K562 (cell line): ENCODE results near the gene PGF. TPM values are rescaled to one million over a fixed set of nuclear protein-coding genes. Genes with fewer than 3 reads are reported as not detected.

ENCODE experiments used
- ATAC-seq: fragments of 200-7000 bp; cut with Tn5 transposase; 3 replicates; pipeline ENCODE4 v1.9.1; 2020; ENCODE audit warnings: moderate library complexity
- BruUV-seq: library from RNA; stranded (reverse); fragments of 400-500 nt; replicated peaks from 2 replicates; lab custom pipeline; 2021; lab: Mats Ljungman, UMichigan
- CTCF ChIA-PET: fragments of 300-600 bp; formaldehyde crosslinking; extraction: SDS; loops from one replicate; lab custom pipeline; 2021; ENCODE audit warnings: low intra/inter-chr PET ratio; lab: Yijun Ruan, JAX
- POLR2A ChIA-PET: fragments of 300-600, 350-650 bp; sonication (Branson Sonifier 250); formaldehyde crosslinking; extraction: SDS; loops from one replicate; lab custom pipeline; 2021; ENCODE audit warnings: antibody characterized with exemption, inconsistent platforms; lab: Yijun Ruan, JAX
- DNase-seq, 4 experiments: peaks; one replicate each; pipeline versions ENCODE4 v3.0.0 to v3.0.0-alpha.2; 2011 to 2018; ENCODE audit warnings: low spot score in 3 of 4, mixed read lengths in 3 of 4; ENCODE audit errors: extremely low read depth in 1 of 4
- FAIRE-seq: peaks from 2 replicates; lab custom pipeline; 2011; peaks lifted over from hg19 to GRCh38; lab: Jason Lieb, UNC
- H2AFZ ChIP-seq: 2 replicates; pipeline ENCODE4 v1.6.0; 2011; ENCODE audit warnings: low read depth, low read length, control low read depth, inconsistent platforms
- H3K27ac ChIP-seq: fragments of 200-600 bp; 3 replicates; pipeline ENCODE4 v1.8.0; 2011; ENCODE audit warnings: low read depth, mild to moderate bottlenecking, control low read depth, inconsistent platforms, low read length, moderate library complexity, mixed read lengths; ENCODE audit errors: extremely low read depth
- H3K27me3 ChIP-seq, 2 experiments: fragments of 300-600 bp in 1 of 2; 2 replicates in 1 of 2; 3 replicates in 1 of 2; pipeline versions ENCODE4 v1.6.0 to v1.8.0; 2011; ENCODE audit warnings: inconsistent platforms in 2 of 2, low read length in 2 of 2, mild to moderate bottlenecking in 1 of 2, mixed read lengths in 1 of 2, moderate library complexity in 1 of 2; ENCODE audit not compliant: control insufficient read depth in 2 of 2, insufficient read depth in 2 of 2
- H3K36me3 ChIP-seq: fragments of 300-600 bp; 3 replicates; pipeline ENCODE4 v1.8.0; 2011; ENCODE audit warnings: mild to moderate bottlenecking, low read length, inconsistent platforms; ENCODE audit not compliant: control insufficient read depth, insufficient read depth
- H3K4me1 ChIP-seq, 2 experiments: fragments of 200-600 bp in 1 of 2; replicated peaks in 1 of 2; 2 replicates in 1 of 2; 3 replicates in 1 of 2; pipeline versions ENCODE4 v1.5.1 to v1.8.0; 2011; ENCODE audit warnings: inconsistent platforms in 2 of 2, low read length in 2 of 2, mild to moderate bottlenecking in 1 of 2, mixed read lengths in 1 of 2, moderate library complexity in 1 of 2; ENCODE audit not compliant: control insufficient read depth in 2 of 2, insufficient read depth in 2 of 2
- H3K4me2 ChIP-seq: 2 replicates; pipeline ENCODE4 v1.6.1; 2011; ENCODE audit warnings: low read length, control low read depth, inconsistent platforms, mixed read lengths; ENCODE audit not compliant: insufficient read depth
- H3K4me3 ChIP-seq: fragments of 200-600 bp; sonication (generic), shearing (Covaris generic); 2 replicates; pipeline ENCODE4 v1.5.1; 2016; ENCODE audit warnings: control low read depth, inconsistent platforms
- H3K79me2 ChIP-seq: fragments of 200-600 bp; 3 replicates; pipeline ENCODE4 v1.8.0; 2011; ENCODE audit warnings: low read length, inconsistent platforms; ENCODE audit not compliant: control insufficient read depth, insufficient read depth
- H3K9ac ChIP-seq, 2 experiments: 2 replicates each; pipeline versions ENCODE4 v1.6.0 to v1.6.1; 2011; ENCODE audit warnings: low read depth in 2 of 2, low read length in 2 of 2, control low read depth in 1 of 2, inconsistent platforms in 1 of 2, mild to moderate bottlenecking in 1 of 2, mixed read lengths in 1 of 2; ENCODE audit not compliant: insufficient read depth in 1 of 2
- H3K9me1 ChIP-seq: one replicate; pipeline ENCODE4 v1.6.0; 2011; ENCODE audit warnings: inconsistent platforms, mild to moderate bottlenecking, low read length, moderate library complexity; ENCODE audit not compliant: control insufficient read depth, insufficient read depth
- H3K9me3 ChIP-seq: replicated peaks from 2 replicates; pipeline ENCODE4 v1.5.1; 2011; ENCODE audit warnings: low read depth, low read length, inconsistent platforms; ENCODE audit not compliant: control insufficient read depth, insufficient read depth
- H4K20me1 ChIP-seq: replicated peaks from 2 replicates; pipeline ENCODE4 v1.6.1; 2011; ENCODE audit warnings: low read length, inconsistent platforms, mixed read lengths; ENCODE audit not compliant: control insufficient read depth, insufficient read depth
- C11orf30 ChIP-seq: fragments of 450-650 bp; IDR thresholded peaks from 2 replicates; pipeline ENCODE4 v1.6.1; 2016; ENCODE audit warnings: low read depth, mild to moderate bottlenecking
- MAFK ChIP-seq: IDR thresholded peaks from 2 replicates; pipeline ENCODE4 v1.6.1; 2011; ENCODE audit warnings: low read length, improper control_type of control experiment
- MCM5 ChIP-seq: fragments of 450-650 bp; IDR thresholded peaks from 2 replicates; pipeline ENCODE4 v1.6.1; 2016; ENCODE audit warnings: low read depth
- SP2 ChIP-seq: IDR thresholded peaks from 2 replicates; pipeline ENCODE4 v1.6.1; 2011; ENCODE audit warnings: mild to moderate bottlenecking, low read depth, low read length, moderate library complexity; ENCODE audit not compliant: poor library complexity, severe bottlenecking; ENCODE audit errors: extremely low read depth
- TAF1 ChIP-seq: IDR thresholded peaks from 2 replicates; pipeline ENCODE4 v1.6.1; 2011; ENCODE audit warnings: mild to moderate bottlenecking, low read length, moderate library complexity; ENCODE audit not compliant: insufficient read depth, control insufficient read depth, severe bottlenecking; ENCODE audit errors: extremely low read depth
- TCF7 ChIP-seq: sonication (generic); IDR thresholded peaks from 2 replicates; pipeline ENCODE4 v1.6.1; 2016; ENCODE audit warnings: antibody characterized with exemption, borderline replicate concordance
- WHSC1 ChIP-seq: IDR thresholded peaks from one replicate; pipeline ENCODE4 v1.6.1; 2012; ENCODE audit warnings: low read length, control low read depth, inconsistent platforms
- ZFP91 ChIP-seq: sonication (generic); formaldehyde crosslinking; IDR thresholded peaks from 2 replicates; pipeline ENCODE4 v1.8.0; 2022; ENCODE audit warnings: mild to moderate bottlenecking, missing genetic modification reagents
- ZNF277 ChIP-seq: fragments of 250-450 bp; sonication (Bioruptor Pico); IDR thresholded peaks from 2 replicates; pipeline ENCODE4 v1.8.0; 2022; ENCODE audit warnings: inconsistent platforms, mild to moderate bottlenecking, moderate library complexity, borderline replicate concordance
- WGBS: fragments of 100-300 bp; shearing (Covaris generic); methylation state at CpG from one replicate; pipeline ENCODE4 v1.1.6; 2016; ENCODE audit warnings: low coverage, mixed read lengths; ENCODE audit not compliant: insufficient coverage; ENCODE audit errors: missing lambda C conversion rate; 5-methylcytosine and 5-hydroxymethylcytosine counted together
- in situ Hi-C: fragments of 300-500 bp; cut with MboI; formaldehyde crosslinking; loops from 4 replicates; pipeline ENCODE4 v1.15.0; 2018; ENCODE audit warnings: inconsistent platforms, mixed read lengths
- intact Hi-C: fragments of 100-400 bp; cut with micrococcal nuclease; formaldehyde crosslinking; loops from 2 replicates; pipeline ENCODE4 v1.14.2; 2022
- polyA plus RNA-seq, 8 experiments: library from polyadenylated mRNA; depleted of rRNA in 4 of 8; stranded (reverse) in 5 of 8; unstranded in 3 of 8; fragments of >200 nt; fragmentation: Nextera tagmentation in 2 of 8; fragmentation: Illumina TruSeq in 1 of 8; extraction: Ambion mirVana in 2 of 8; extraction: Trizol in 1 of 8; gene quantifications; 2 replicates each; pipeline versions ENCODE4 v1.2.1 to v1.2.3, GENCODE V29; 2011 to 2014; ENCODE audit warnings: inconsistent platforms in 1 of 8, missing spikeins in 1 of 8
- total RNA-seq, 7 experiments: library from RNA; depleted of rRNA in 6 of 7; stranded (reverse); fragments of >200 nt in 6 of 7; fragmentation: Illumina TruSeq in 2 of 7; extraction: Trizol in 2 of 7; gene quantifications; 2 replicates each; pipeline versions ENCODE4 v1.2.1 to v1.2.3, GENCODE V29; 2011 to 2021; ENCODE audit warnings: low replicate concordance in 1 of 7
- TF ChIP-seq, protein P1 (sequence below): sonication (generic); formaldehyde crosslinking; IDR thresholded peaks from 2 replicates; pipeline ENCODE4 v1.8.0; 2022; ENCODE audit warnings: mild to moderate bottlenecking, missing genetic modification reagents, borderline replicate concordance

The PGF gene
- total and polyA plus RNA-seq, 9 of the 15 experiments (the other 6 are each of a cell fraction or from before 2014, with no cell fraction given): 0.04 to 0.44 (median 0.18) TPM

GRCh38 chr14:74975059-74975810 lies 19.8 kb upstream of the PGF start (continued):
- TF ChIP-seq, protein P1, sequence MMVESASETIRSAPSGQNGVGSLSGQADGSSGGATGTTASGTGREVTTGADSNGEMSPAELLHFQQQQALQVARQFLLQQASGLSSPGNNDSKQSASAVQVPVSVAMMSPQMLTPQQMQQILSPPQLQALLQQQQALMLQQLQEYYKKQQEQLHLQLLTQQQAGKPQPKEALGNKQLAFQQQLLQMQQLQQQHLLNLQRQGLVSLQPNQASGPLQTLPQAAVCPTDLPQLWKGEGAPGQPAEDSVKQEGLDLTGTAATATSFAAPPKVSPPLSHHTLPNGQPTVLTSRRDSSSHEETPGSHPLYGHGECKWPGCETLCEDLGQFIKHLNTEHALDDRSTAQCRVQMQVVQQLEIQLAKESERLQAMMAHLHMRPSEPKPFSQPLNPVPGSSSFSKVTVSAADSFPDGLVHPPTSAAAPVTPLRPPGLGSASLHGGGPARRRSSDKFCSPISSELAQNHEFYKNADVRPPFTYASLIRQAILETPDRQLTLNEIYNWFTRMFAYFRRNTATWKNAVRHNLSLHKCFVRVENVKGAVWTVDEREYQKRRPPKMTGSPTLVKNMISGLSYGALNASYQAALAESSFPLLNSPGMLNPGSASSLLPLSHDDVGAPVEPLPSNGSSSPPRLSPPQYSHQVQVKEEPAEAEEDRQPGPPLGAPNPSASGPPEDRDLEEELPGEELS (CRISPR knock-in tag): no peak
- TF ChIP-seq SP2: no peak

DNA sequence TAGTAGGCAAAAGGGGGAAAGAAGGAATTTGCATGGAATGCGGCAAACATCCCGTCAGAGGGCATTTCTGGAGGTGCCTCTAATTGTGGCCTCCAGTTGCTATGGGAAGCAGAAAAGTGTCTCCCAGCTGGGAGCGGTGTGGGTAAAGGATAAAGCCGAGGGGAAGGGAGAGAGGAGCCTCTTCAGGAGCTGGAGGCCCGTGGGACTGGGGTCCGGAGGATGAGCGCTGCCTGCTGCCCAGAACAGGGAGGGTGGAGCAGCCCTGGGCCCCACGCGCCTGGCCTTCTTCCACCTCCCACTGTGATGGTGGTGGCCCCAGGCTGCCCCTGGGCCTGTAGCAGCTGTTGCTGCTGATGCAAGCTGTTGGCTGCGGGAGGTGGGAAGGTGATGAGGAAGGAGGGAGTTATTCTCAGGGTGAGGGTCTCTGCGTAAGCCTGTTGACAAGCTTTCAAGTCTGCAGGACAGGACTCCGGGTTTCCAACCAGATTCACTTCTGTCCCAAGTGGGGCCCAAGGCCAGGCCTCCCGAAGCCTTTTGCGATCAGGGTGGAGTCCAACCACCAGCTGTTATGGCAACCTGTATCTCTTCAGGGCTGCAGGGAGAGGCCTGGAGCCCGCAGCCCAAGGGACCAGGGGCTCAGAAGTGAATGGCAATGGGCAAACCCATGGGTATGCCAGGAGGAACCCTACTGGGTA lies 19.1 kb upstream of the PGF start:
- no peak overlapping the region for H3K4me2 ChIP-seq
- H3K4me3 ChIP-seq: no peak overlapping the region
- no TSS peak for BruUV-seq
- H3K9ac ChIP-seq: 0 out of 4 replicates have a peak overlapping the region, but pooled peaks of 1 of the 2 experiments have one; percentile 13
- H3K27me3 ChIP-seq: no peaks in the 10 kb centered on the region
- H4K20me1 ChIP-seq: no peaks in the 10 kb centered on the region
- peaks cover 0 to 22% of the 10 kb centered on the region in 2 experiments; a peak in 2 of 5 replicates for H3K4me1 ChIP-seq
- no peak overlapping the region for H2AFZ ChIP-seq
- ChIA-PET CTCF (no interaction called here), POLR2A (interaction anchor here (0.5 kb wide), 1 partner anchor 26 kb away, joined by 3 read pairs; no protein-coding TSS in a partner anchor)
- intact Hi-C loops (no loop called here), in situ Hi-C loops (no loop called here)
- H3K27ac ChIP-seq: no peak overlapping the region
- ATAC-seq: no peak; the same call in 2 of the 3 replicates
- no peaks in the 10 kb centered on the region for H3K79me2 ChIP-seq
- no peaks in the 10 kb centered on the region for H3K36me3 ChIP-seq
- no peaks in the 10 kb centered on the region for H3K9me3 ChIP-seq
- 61% methylated on average over 4 of the region's 15 CpGs for WGBS
- H3K9me1 ChIP-seq: no peaks in the 10 kb centered on the region
- no peak for DNase-seq
- no peak for FAIRE-seq
- TF ChIP-seq MAFK (no peak), WHSC1 (no peak), TCF7 (no peak), MCM5 (no peak), C11orf30 (no peak), ZFP91 (CRISPR knock-in tag) (no peak), TAF1 (no peak), ZNF277 (CRISPR knock-in tag) (no peak)
